ENCODE measurements around the gene TRMT61A. TPM values are rescaled to one million over a fixed set of nuclear protein-coding genes. Genes with fewer than 3 reads are reported as not detected.

The TRMT61A gene
- total RNA-seq, 1 donor from 2014 or later: 9.3 TPM

GRCh38 chr14:103545915-103546651, 17.1 kb downstream of the TRMT61A start:
- no peak for DNase-seq (ENCODE audit: extremely low read depth, low read depth, low spot score)

GRCh38 chr14:103546652-103547454, 17.9 kb downstream of the TRMT61A start:
- no peak for DNase-seq (ENCODE audit: extremely low read depth, low read depth, low spot score)

GRCh38 chr14:103547455-103547940, 18.5 kb downstream of the TRMT61A start:
- no peak for DNase-seq (ENCODE audit: extremely low read depth, low read depth, low spot score)

GRCh38 chr14:103547941-103548462, 19.0 kb downstream of the TRMT61A start:
- DNase-seq (ENCODE audit: extremely low read depth, low read depth, low spot score): no peak

- DNase-seq (ENCODE audit: extremely low read depth, low read depth, low spot score): no peak
Measured at GRCh38 chr14:103548463-103549351, 19.7 kb downstream of the TRMT61A start.

GRCh38 chr14:103549361-103550311, 20.6 kb downstream of the TRMT61A start:
- no peak for DNase-seq (ENCODE audit: extremely low read depth, low read depth, low spot score)

GRCh38 chr14:103550451-103551337, 21.7 kb downstream of the TRMT61A start:
- DNase-seq (ENCODE audit: extremely low read depth, low read depth, low spot score): no peak

- DNase-seq (ENCODE audit: extremely low read depth, low read depth, low spot score): no peak
Measured at GRCh38 chr14:103551338-103551762, 22.4 kb downstream of the TRMT61A start.

- DNase-seq (ENCODE audit: extremely low read depth, low read depth, low spot score): no peak
Measured at GRCh38 chr14:103552011-103552845, 23.2 kb downstream of the TRMT61A start.

- no peak for DNase-seq (ENCODE audit: extremely low read depth, low read depth, low spot score)
Measured at GRCh38 chr14:103552846-103553210, 23.8 kb downstream of the TRMT61A start.

GRCh38 chr14:103555559-103556337, 26.8 kb downstream of the TRMT61A start:
- DNase-seq (ENCODE audit: extremely low read depth, low read depth, low spot score): no peak

- DNase-seq (ENCODE audit: extremely low read depth, low read depth, low spot score): no peak
Measured at GRCh38 chr14:103556946-103557758, 28.2 kb downstream of the TRMT61A start.

GRCh38 chr14:103558071-103558882, 29.3 kb downstream of the TRMT61A start:
- no peak for DNase-seq (ENCODE audit: extremely low read depth, low read depth, low spot score)

- no peak for DNase-seq (ENCODE audit: extremely low read depth, low read depth, low spot score)
Measured at GRCh38 chr14:103559766-103560165, 30.8 kb downstream of the TRMT61A start.

- DNase-seq (ENCODE audit: extremely low read depth, low read depth, low spot score): no peak
Measured at GRCh38 chr14:103560691-103561090, 31.7 kb downstream of the TRMT61A start.
